H9 (cell line): Measurements from ENCODE around the gene SIGLEC12. TPM values are rescaled to one million over a fixed set of nuclear protein-coding genes. Genes with fewer than 3 reads are reported as not detected.

Experiments
- DNase-seq: peaks from one replicate; pipeline ENCODE4 v3.0.0-alpha.2; 2017
- H2AFZ ChIP-seq: one replicate; pipeline ENCODE4 v1.6.1; 2013; ENCODE audit warnings: mild to moderate bottlenecking, low read length, control low read depth, moderate library complexity
- H2AK5ac ChIP-seq: 2 replicates; pipeline ENCODE4 v1.6.1; 2013; ENCODE audit warnings: low read length, control low read depth, mixed read lengths; ENCODE audit not compliant: insufficient read length
- H2BK120ac ChIP-seq: one replicate; pipeline ENCODE4 v1.6.1; 2013; ENCODE audit warnings: low read depth, mild to moderate bottlenecking, low read length, control low read depth, inconsistent platforms; ENCODE audit not compliant: poor library complexity, severe bottlenecking
- H2BK12ac ChIP-seq: 2 replicates; pipeline ENCODE4 v1.6.1; 2013; ENCODE audit warnings: low read length, control low read depth, mixed read lengths, low read depth; ENCODE audit not compliant: insufficient read length
- H2BK15ac ChIP-seq: 2 replicates; pipeline ENCODE4 v1.6.1; 2013; ENCODE audit warnings: low read depth, low read length, control low read depth
- H2BK20ac ChIP-seq: one replicate; pipeline ENCODE4 v1.6.1; 2013; ENCODE audit warnings: low read depth, mild to moderate bottlenecking, low read length, control low read depth, inconsistent platforms; ENCODE audit not compliant: poor library complexity, severe bottlenecking
- H2BK5ac ChIP-seq: 2 replicates; pipeline ENCODE4 v1.6.1; 2013; ENCODE audit warnings: low read length, control low read depth, mixed read lengths; ENCODE audit not compliant: insufficient read length
- H3K14ac ChIP-seq: 2 replicates; pipeline ENCODE4 v1.6.1; 2013; ENCODE audit warnings: low read length, control low read depth; ENCODE audit not compliant: insufficient read depth
- H3K18ac ChIP-seq: 2 replicates; pipeline ENCODE4 v1.6.1; 2013; ENCODE audit warnings: low read depth, mild to moderate bottlenecking, mixed read lengths, low read length, control low read depth; ENCODE audit not compliant: insufficient read length
- H3K23ac ChIP-seq: 2 replicates; pipeline ENCODE4 v1.6.1; 2013; ENCODE audit warnings: low read length, control low read depth, mixed read lengths, low read depth; ENCODE audit not compliant: insufficient read length
- H3K23me2 ChIP-seq: 2 replicates; pipeline ENCODE4 v1.6.1; 2013; ENCODE audit warnings: low read depth, mild to moderate bottlenecking, mixed read lengths, low read length, control low read depth; ENCODE audit not compliant: insufficient read length, poor library complexity, severe bottlenecking
- H3K27ac ChIP-seq: 2 replicates; pipeline ENCODE4 v1.5.1; 2013; ENCODE audit warnings: low read length, control low read depth, mixed read lengths, low read depth; ENCODE audit not compliant: insufficient read length
- H3K27me3 ChIP-seq: 2 replicates; pipeline ENCODE4 v1.6.1; 2013; ENCODE audit warnings: low read length, control low read depth, inconsistent platforms; ENCODE audit not compliant: insufficient read depth
- H3K4ac ChIP-seq: 2 replicates; pipeline ENCODE4 v1.6.1; 2013; ENCODE audit warnings: low read depth, mild to moderate bottlenecking, control low read depth, inconsistent platforms, low read length, moderate library complexity
- H3K4me1 ChIP-seq: 2 replicates; pipeline ENCODE4 v1.6.1; 2013; ENCODE audit warnings: low read length, control low read depth, inconsistent platforms; ENCODE audit not compliant: insufficient read depth
- H3K4me2 ChIP-seq: 2 replicates; pipeline ENCODE4 v1.6.1; 2013; ENCODE audit warnings: low read length, control low read depth, mixed read lengths; ENCODE audit not compliant: insufficient read length, insufficient read depth
- H3K56ac ChIP-seq: 2 replicates; pipeline ENCODE4 v1.6.1; 2013; ENCODE audit warnings: low read depth, mild to moderate bottlenecking, mixed read lengths, low read length, control low read depth; ENCODE audit not compliant: insufficient read length
- H3K79me1 ChIP-seq: 2 replicates; pipeline ENCODE4 v1.6.1; 2013; ENCODE audit warnings: low read depth, mild to moderate bottlenecking, moderate library complexity, low read length, control low read depth, inconsistent platforms; ENCODE audit not compliant: insufficient read depth, poor library complexity, severe bottlenecking
- H3K79me2 ChIP-seq: 2 replicates; pipeline ENCODE4 v1.6.1; 2013; ENCODE audit warnings: low read length, control low read depth, inconsistent platforms; ENCODE audit not compliant: insufficient read depth
- H3K9ac ChIP-seq: 2 replicates; pipeline ENCODE4 v1.6.1; 2013; ENCODE audit warnings: low read length, control low read depth, mixed read lengths; ENCODE audit not compliant: insufficient read length; ENCODE audit errors: extremely low read depth
- H3K9me3 ChIP-seq: one replicate; pipeline ENCODE4 v1.6.1; 2013; ENCODE audit warnings: low read depth, low read length, inconsistent platforms; ENCODE audit not compliant: control insufficient read depth
- H3T11ph ChIP-seq: one replicate; pipeline ENCODE4 v1.6.1; 2013; ENCODE audit warnings: mild to moderate bottlenecking, low read length, control low read depth, inconsistent platforms
- H4K20me1 ChIP-seq: one replicate; pipeline ENCODE4 v1.6.1; 2013; ENCODE audit not compliant: control insufficient read depth, insufficient read length, insufficient read depth
- H4K5ac ChIP-seq: 2 replicates; pipeline ENCODE4 v1.6.1; 2013; ENCODE audit warnings: low read depth, mild to moderate bottlenecking, mixed read lengths, low read length, control low read depth; ENCODE audit not compliant: insufficient read length
- H4K8ac ChIP-seq: replicated peaks from 2 replicates; pipeline ENCODE4 v1.6.1; 2013; ENCODE audit warnings: low read length, control low read depth, mixed read lengths, low read depth; ENCODE audit not compliant: insufficient read length
- H4K91ac ChIP-seq: 2 replicates; pipeline ENCODE4 v1.6.1; 2013; ENCODE audit warnings: low read depth, mild to moderate bottlenecking, moderate library complexity, mixed read lengths, low read length, control low read depth; ENCODE audit not compliant: insufficient read length
- H3K27ac Mint-ChIP-seq, 3 experiments: 2 replicates in 2 of 3; 3 replicates in 1 of 3; pipeline ENCODE4 v1.8.0; 2020 to 2021; ENCODE audit warnings: mixed read lengths in 3 of 3, mild to moderate bottlenecking in 1 of 3, moderate library complexity in 1 of 3
- H3K27me3 Mint-ChIP-seq: 2 replicates; pipeline ENCODE4 v1.8.0; 2021; ENCODE audit warnings: low read depth, mild to moderate bottlenecking, moderate library complexity, mixed read lengths
- H3K36me3 Mint-ChIP-seq, 3 experiments: 2 replicates in 2 of 3; 3 replicates in 1 of 3; pipeline ENCODE4 v1.8.0; 2020 to 2021; ENCODE audit warnings: low read depth in 3 of 3, mixed read lengths in 3 of 3; ENCODE audit not compliant: insufficient read depth in 1 of 3
- H3K4me1 Mint-ChIP-seq, 2 experiments: 2 replicates each; pipeline ENCODE4 v1.8.0; 2020; ENCODE audit warnings: mixed read lengths in 2 of 2
- H3K4me3 Mint-ChIP-seq, 2 experiments: 2 replicates in 1 of 2; 3 replicates in 1 of 2; pipeline ENCODE4 v1.8.0; 2020 to 2021; ENCODE audit warnings: mild to moderate bottlenecking in 2 of 2, mixed read lengths in 2 of 2, moderate library complexity in 1 of 2
- H3K9me3 Mint-ChIP-seq, 2 experiments: 2 replicates in 1 of 2; 3 replicates in 1 of 2; pipeline ENCODE4 v1.8.0; 2020; ENCODE audit warnings: mild to moderate bottlenecking in 2 of 2, mixed read lengths in 2 of 2, moderate library complexity in 1 of 2
- WGBS: extraction: QIAGEN DNeasy Blood & Tissue Kit; methylation state at CpG from one replicate; pipeline ENCODE4 v1.1.7; 2013; ENCODE audit warnings: missing lambda C conversion rate, low lambda C conversion rate, mixed read lengths; ENCODE audit not compliant: insufficient read length; ENCODE audit errors: extremely low coverage; 5-methylcytosine and 5-hydroxymethylcytosine counted together
- total RNA-seq: library from RNA; stranded (reverse); gene quantifications from 2 replicates; pipeline ENCODE4 v1.2.1, GENCODE V29; 2021
- TF ChIP-seq, protein P1 (sequence below): fragments of 200-600 bp; sonication (generic); conservative IDR thresholded peaks from 3 replicates; pipeline ENCODE4 v1.8.0; 2021; ENCODE audit warnings: antibody characterized with exemption, mild to moderate bottlenecking

Gene SIGLEC12
- total RNA-seq, 1 experiment from 2014 or later, result not detected

DNA sequence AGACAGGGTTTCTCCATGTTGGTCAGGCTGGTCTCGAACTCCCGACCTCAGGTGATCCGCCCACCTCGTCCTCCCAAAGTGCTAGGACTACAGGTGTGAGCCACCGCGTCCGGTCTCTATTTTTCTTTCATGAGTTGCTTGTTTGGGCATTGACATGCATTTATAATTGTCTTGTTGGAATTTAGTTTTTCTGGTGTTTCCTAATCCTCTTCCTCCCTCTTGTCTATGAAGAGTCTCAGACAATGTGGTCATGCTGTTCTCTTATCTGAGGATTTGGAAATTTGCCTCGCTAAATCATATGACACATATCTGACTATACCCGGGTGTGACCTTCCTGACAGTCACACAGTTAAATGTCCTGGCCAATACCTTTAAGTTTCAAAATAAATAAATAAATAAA, 30.6 kb downstream of the SIGLEC12 start:
- H3K27ac Mint-ChIP-seq, result no peak overlapping the region

More for the DNA sequence above, 30.6 kb downstream of the SIGLEC12 start:
- no peak overlapping the region for H2BK15ac ChIP-seq
- TF ChIP-seq, protein P1, sequence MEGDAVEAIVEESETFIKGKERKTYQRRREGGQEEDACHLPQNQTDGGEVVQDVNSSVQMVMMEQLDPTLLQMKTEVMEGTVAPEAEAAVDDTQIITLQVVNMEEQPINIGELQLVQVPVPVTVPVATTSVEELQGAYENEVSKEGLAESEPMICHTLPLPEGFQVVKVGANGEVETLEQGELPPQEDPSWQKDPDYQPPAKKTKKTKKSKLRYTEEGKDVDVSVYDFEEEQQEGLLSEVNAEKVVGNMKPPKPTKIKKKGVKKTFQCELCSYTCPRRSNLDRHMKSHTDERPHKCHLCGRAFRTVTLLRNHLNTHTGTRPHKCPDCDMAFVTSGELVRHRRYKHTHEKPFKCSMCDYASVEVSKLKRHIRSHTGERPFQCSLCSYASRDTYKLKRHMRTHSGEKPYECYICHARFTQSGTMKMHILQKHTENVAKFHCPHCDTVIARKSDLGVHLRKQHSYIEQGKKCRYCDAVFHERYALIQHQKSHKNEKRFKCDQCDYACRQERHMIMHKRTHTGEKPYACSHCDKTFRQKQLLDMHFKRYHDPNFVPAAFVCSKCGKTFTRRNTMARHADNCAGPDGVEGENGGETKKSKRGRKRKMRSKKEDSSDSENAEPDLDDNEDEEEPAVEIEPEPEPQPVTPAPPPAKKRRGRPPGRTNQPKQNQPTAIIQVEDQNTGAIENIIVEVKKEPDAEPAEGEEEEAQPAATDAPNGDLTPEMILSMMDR, result no peak
- no peak overlapping the region for H3K9ac ChIP-seq
- no peak overlapping the region for H3K18ac ChIP-seq
- H2AFZ ChIP-seq, result no peak overlapping the region
- Mint-ChIP-seq H3K36me3 (no peaks in the 10 kb centered on the region), H3K9me3 (peaks cover 0 to 86% of the 10 kb centered on the region in 2 experiments; a peak in 2 of 5 replicates), H3K4me3 (no peak overlapping the region), H3K27me3 (peaks cover 54% of the 10 kb centered on the region), H3K4me1 (no peaks in the 10 kb centered on the region)
- no peak overlapping the region for H3K4ac ChIP-seq
- no peak overlapping the region for H3K56ac ChIP-seq
- H4K91ac ChIP-seq, result no peak overlapping the region
- no peak overlapping the region for H3K14ac ChIP-seq
- no peaks in the 10 kb centered on the region for H3K9me3 ChIP-seq
- no peaks in the 10 kb centered on the region for H3K79me2 ChIP-seq
- no peak overlapping the region for H2AK5ac ChIP-seq
- no peaks in the 10 kb centered on the region for H4K20me1 ChIP-seq
- H4K5ac ChIP-seq, result no peak overlapping the region
- H2BK12ac ChIP-seq, result no peak overlapping the region
- H3T11ph ChIP-seq, result no peak overlapping the region
- H3K79me1 ChIP-seq, result no peaks in the 10 kb centered on the region
- H2BK5ac ChIP-seq, result no peak overlapping the region
- H2BK20ac ChIP-seq, result no peak overlapping the region
- no peak for DNase-seq
- H3K27ac ChIP-seq, result no peak overlapping the region
- no peak overlapping the region for H3K4me2 ChIP-seq
- H3K23ac ChIP-seq, result no peak overlapping the region
- no peak overlapping the region for H4K8ac ChIP-seq
- WGBS, result no CpG with 5 or more reads among the region's 9 CpGs
- H2BK120ac ChIP-seq, result no peak overlapping the region
- H3K4me1 ChIP-seq, result no peaks in the 10 kb centered on the region
- H3K23me2 ChIP-seq, result no peaks in the 10 kb centered on the region
- no peaks in the 10 kb centered on the region for H3K27me3 ChIP-seq
